Endothelial cell of umbilical vein (primary cell): ENCODE measurements around the gene TSHZ3. TPM values are rescaled to one million over a fixed set of nuclear protein-coding genes. Genes with fewer than 3 reads are reported as not detected.

Experiments used
- BruUV-seq: library from RNA; stranded (reverse); fragments of 400-500 nt; replicated peaks from 2 replicates; lab custom pipeline; 2021; lab: Mats Ljungman, UMichigan
- CTCF ChIA-PET: fragments of 300-600, 350-600 bp; sonication (Branson Sonifier 250); formaldehyde crosslinking; loops from one replicate; lab custom pipeline; 2021; ENCODE audit warnings: antibody characterized with exemption, inconsistent platforms; lab: Charles Lee
- POLR2A ChIA-PET: fragments of 300-600, 350-600 bp; sonication (Branson Sonifier 250); formaldehyde crosslinking; loops from one replicate; lab custom pipeline; 2021; ENCODE audit warnings: antibody characterized with exemption, inconsistent platforms; lab: Charles Lee
- DNase-seq: peaks from one replicate; pipeline ENCODE4 v3.0.0-alpha.2; 2011; ENCODE audit warnings: low read depth, low spot score
- FAIRE-seq: peaks from 2 replicates; lab custom pipeline; 2011; peaks lifted over from hg19 to GRCh38; lab: Jason Lieb, UNC
- H2AFZ ChIP-seq: 2 replicates; pipeline ENCODE4 v1.6.0; 2012; ENCODE audit warnings: low read depth, low read length, control low read depth, inconsistent platforms
- H3K27ac ChIP-seq: 2 replicates; pipeline ENCODE4 v1.5.1; 2011; ENCODE audit warnings: low read depth, mild to moderate bottlenecking, control low read depth, low read length, moderate library complexity; ENCODE audit not compliant: insufficient read depth
- H3K27me3 ChIP-seq, 2 experiments: 2 replicates each; pipeline versions ENCODE4 v1.6.0 to v1.6.1; 2011; ENCODE audit warnings: low read length in 2 of 2, mixed read lengths in 1 of 2; ENCODE audit not compliant: control insufficient read depth in 2 of 2, insufficient read depth in 2 of 2
- H3K36me3 ChIP-seq, 2 experiments: 2 replicates in 1 of 2; 3 replicates in 1 of 2; pipeline ENCODE4 v1.5.1; 2011; ENCODE audit warnings: low read length in 2 of 2, mild to moderate bottlenecking in 1 of 2, moderate library complexity in 1 of 2; ENCODE audit not compliant: control insufficient read depth in 2 of 2, insufficient read depth in 2 of 2; ENCODE audit errors: extremely low read depth in 1 of 2
- H3K4me1 ChIP-seq: 3 replicates; pipeline ENCODE4 v1.5.1; 2011; ENCODE audit warnings: mild to moderate bottlenecking, low read length; ENCODE audit not compliant: control insufficient read depth, insufficient read depth; ENCODE audit errors: extremely low read depth
- H3K4me2 ChIP-seq: 2 replicates; pipeline ENCODE4 v1.6.1; 2011; ENCODE audit warnings: low read length, control low read depth, mixed read lengths; ENCODE audit not compliant: insufficient read depth
- H3K4me3 ChIP-seq, 3 experiments: fragments of 200-600 bp in 1 of 3; sonication (generic), shearing (Covaris generic) in 1 of 3; replicated peaks in 1 of 3; 2 replicates each; pipeline ENCODE4 v1.5.1; 2011 to 2016; ENCODE audit warnings: control low read depth in 3 of 3, low read length in 3 of 3, mild to moderate bottlenecking in 2 of 3, inconsistent platforms in 1 of 3, low read depth in 1 of 3, moderate library complexity in 1 of 3; ENCODE audit not compliant: insufficient read depth in 1 of 3
- H3K79me2 ChIP-seq: 2 replicates; pipeline ENCODE4 v1.6.0; 2012; ENCODE audit warnings: low read length, inconsistent platforms; ENCODE audit not compliant: control insufficient read depth, insufficient read depth
- H3K9ac ChIP-seq: replicated peaks from 2 replicates; pipeline ENCODE3; 2011; ENCODE audit warnings: low read length, control low read depth; ENCODE audit not compliant: insufficient read depth; ENCODE audit errors: extremely low read depth
- H3K9me1 ChIP-seq: replicated peaks from 3 replicates; pipeline ENCODE4 v1.6.0; 2011; ENCODE audit warnings: mild to moderate bottlenecking, low read length; ENCODE audit not compliant: control insufficient read depth, insufficient read depth; ENCODE audit errors: extremely low read depth
- H3K9me3 ChIP-seq: replicated peaks from 2 replicates; pipeline ENCODE4 v1.5.1; 2012; ENCODE audit warnings: low read length, inconsistent platforms; ENCODE audit not compliant: control insufficient read depth, insufficient read depth
- H4K20me1 ChIP-seq: replicated peaks from 2 replicates; pipeline ENCODE3; 2011; ENCODE audit warnings: mild to moderate bottlenecking, low read length; ENCODE audit not compliant: control insufficient read depth, insufficient read depth; ENCODE audit errors: extremely low read depth
- CTCF ChIP-seq, 2 donors: IDR thresholded peaks; 1 replicate in 1 of 2; 2 replicates in 1 of 2; pipeline ENCODE4 v1.5.1; 2011; ENCODE audit warnings: low read length in 2 of 2, mild to moderate bottlenecking in 2 of 2, moderate library complexity in 2 of 2, control low read depth in 1 of 2, inconsistent platforms in 1 of 2, low read depth in 1 of 2; ENCODE audit not compliant: insufficient read depth in 1 of 2; ENCODE audit errors: extremely low read depth in 1 of 2
- EZH2 ChIP-seq: IDR thresholded peaks from 2 replicates; pipeline ENCODE4 v1.6.1; 2012; ENCODE audit warnings: borderline replicate concordance, low read depth, mild to moderate bottlenecking, moderate library complexity, low read length, inconsistent platforms; ENCODE audit not compliant: severe bottlenecking
- FOS ChIP-seq: IDR thresholded peaks from 2 replicates; pipeline ENCODE4 v1.6.1; 2011; ENCODE audit warnings: mild to moderate bottlenecking, low read length, moderate library complexity, borderline replicate concordance; ENCODE audit not compliant: insufficient read depth
- GATA2 ChIP-seq: IDR thresholded peaks from 2 replicates; pipeline ENCODE4 v1.7.0; 2011; ENCODE audit warnings: low read depth, mild to moderate bottlenecking, moderate library complexity, mixed read lengths, low read length; ENCODE audit not compliant: insufficient read length, insufficient read depth
- JUN ChIP-seq: IDR thresholded peaks from 2 replicates; pipeline ENCODE4 v1.6.1; 2011; ENCODE audit warnings: borderline replicate concordance, low read depth; ENCODE audit not compliant: insufficient read length, insufficient read depth
- MYC ChIP-seq: IDR thresholded peaks from one replicate; pipeline ENCODE4 v1.6.1; 2011; ENCODE audit warnings: mild to moderate bottlenecking, low read depth, low read length
- POLR2A ChIP-seq: IDR thresholded peaks from 2 replicates; pipeline ENCODE4 v1.6.1; 2012; ENCODE audit warnings: low read depth, mild to moderate bottlenecking, control low read depth, low read length
- POLR2AphosphoS5 ChIP-seq: IDR thresholded peaks from 2 replicates; pipeline ENCODE4 v1.6.1; 2012; ENCODE audit warnings: low read depth, mild to moderate bottlenecking, control low read depth, low read length, moderate library complexity; ENCODE audit not compliant: insufficient read depth
- dilution Hi-C: fragments of 300-500 bp; cut with MboI; formaldehyde crosslinking; loops from one replicate; pipeline ENCODE4 v1.15.0; 2019; ENCODE audit warnings: low sequenced_read_pairs; ENCODE audit not compliant: extremely low pct_ligation_motif_present
- intact Hi-C: fragments of 100-400 bp; cut with micrococcal nuclease; formaldehyde crosslinking; loops from one replicate; pipeline ENCODE4 v1.10.0; 2022
- polyA plus RNA-seq, 4 experiments: library from polyadenylated mRNA; depleted of rRNA in 3 of 4; stranded (reverse) in 3 of 4; unstranded in 1 of 4; fragments of >200 nt; gene quantifications; 2 replicates each; pipeline versions ENCODE4 v1.2.1 to v1.2.3, GENCODE V29; 2011 to 2012; ENCODE audit warnings: missing spikeins in 1 of 4
- total RNA-seq: library from RNA; stranded (reverse); gene quantifications from 2 replicates; pipeline ENCODE4 v1.2.3, GENCODE V29; 2021
- TF ChIP-seq, protein P1 (sequence below): IDR thresholded peaks from 2 replicates; pipeline ENCODE4 v1.6.1; 2011; ENCODE audit not compliant: insufficient read depth, insufficient read length

Gene TSHZ3
- total and polyA plus RNA-seq, 2 donors (not counting 3 experiments of a cell fraction or from before 2014, with no cell fraction given), result 1.2 to 6.2 TPM

- no peaks in the 10 kb centered on the region for H3K4me1 ChIP-seq
- POLR2A ChIA-PET, result no interaction called here
- H3K36me3 ChIP-seq, result no peaks in the 10 kb centered on the region
- H3K4me3 ChIP-seq, result no peak overlapping the region
- no peaks in the 10 kb centered on the region for H3K9me1 ChIP-seq
- H3K27ac ChIP-seq, result no peak overlapping the region
- DNase-seq (no peak), FAIRE-seq (no peak)
- no peaks in the 10 kb centered on the region for H4K20me1 ChIP-seq
- intact Hi-C loops (no loop called here), dilution Hi-C loops (no loop called here)
- no peaks in the 10 kb centered on the region for H3K79me2 ChIP-seq
- BruUV-seq, result no TSS peak
- no peak for TF ChIP-seq MYC
- TF ChIP-seq, protein P1, sequence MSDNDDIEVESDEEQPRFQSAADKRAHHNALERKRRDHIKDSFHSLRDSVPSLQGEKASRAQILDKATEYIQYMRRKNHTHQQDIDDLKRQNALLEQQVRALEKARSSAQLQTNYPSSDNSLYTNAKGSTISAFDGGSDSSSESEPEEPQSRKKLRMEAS, result no peak
- TF ChIP-seq GATA2, result no peak
- no peak for TF ChIP-seq POLR2AphosphoS5
- TF ChIP-seq POLR2A, result no peak
- no peak for TF ChIP-seq CTCF (IDR thresholded peaks at IDR 0.05; ENCODE audit: extremely low read depth in 1 of 2, insufficient read depth in 1 of 2, low read depth in 1 of 2, low read length in 2 of 2)
- no peak for TF ChIP-seq JUN
- TF ChIP-seq EZH2, result no peak
- no peak for TF ChIP-seq FOS
- H3K9ac ChIP-seq, result no peak overlapping the region
- no peaks in the 10 kb centered on the region for H3K9me3 ChIP-seq
- H3K4me2 ChIP-seq, result no peak overlapping the region
- CTCF ChIA-PET, result no interaction called here
- no peaks in the 10 kb centered on the region for H3K27me3 ChIP-seq
- H2AFZ ChIP-seq, result no peak overlapping the region
Measured at GRCh38 chr19:31370216-31370615, 21.0 kb upstream of the TSHZ3 start.
